GM21360 (cell line): ENCODE data around the gene DDX1.
"Not testable (repeated sequence)": the region's sequence is repeated elsewhere in the genome, so short reads cannot be mapped to it uniquely, and the experiment has no call there.

Source experiments
- ATAC-seq: cut with Tn5 transposase; IDR thresholded peaks from one replicate; pipeline ENCODE4 v1.9.1; 2021; ENCODE audit warnings: mild to moderate bottlenecking, moderate library complexity; ENCODE audit not compliant: unreplicated experiment

The DDX1 gene

DNA sequence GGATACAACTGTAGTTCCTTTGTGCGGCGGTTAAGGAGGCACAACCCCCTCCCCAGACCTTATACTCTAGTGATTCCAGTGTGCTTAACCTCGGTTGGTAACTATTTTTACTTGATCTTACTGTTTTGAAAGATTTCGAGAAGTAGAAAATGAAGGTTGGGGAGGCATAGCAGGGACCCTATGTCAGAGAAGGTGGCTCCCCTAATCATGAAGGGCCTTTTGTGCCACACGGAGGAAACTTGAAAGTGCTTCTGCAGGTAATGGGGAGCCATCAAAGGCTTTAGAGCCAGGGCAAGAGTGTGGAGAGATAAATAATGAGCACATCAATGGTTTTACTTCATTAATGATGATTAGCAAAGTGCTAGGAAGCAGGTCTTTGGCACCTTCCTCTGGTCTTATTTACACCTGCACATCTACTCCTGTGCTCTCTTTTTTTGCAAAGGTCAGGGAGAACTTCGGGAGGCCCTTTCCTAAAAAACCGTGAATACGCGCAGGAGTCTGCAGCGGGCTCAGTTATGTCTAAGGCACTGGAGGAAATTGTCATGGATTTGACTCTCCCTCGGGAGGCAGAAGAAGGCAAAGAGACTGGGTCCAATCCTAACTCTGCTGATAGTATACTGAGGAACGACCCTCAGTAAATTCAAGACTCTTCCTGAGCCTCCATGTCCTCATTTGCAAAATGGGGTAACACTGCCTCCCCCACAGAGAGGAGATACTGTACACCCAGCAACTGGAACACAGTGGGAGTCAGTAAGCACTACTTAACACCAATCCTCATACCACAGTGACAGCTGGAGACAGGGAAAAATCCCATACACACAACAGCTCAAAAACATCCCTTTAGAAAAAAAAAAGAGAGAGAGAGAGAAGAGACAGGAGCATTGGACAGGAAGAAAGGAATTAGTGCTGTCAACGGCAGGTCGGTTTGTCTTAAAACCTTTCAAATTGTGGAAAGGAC is 81.6 kb downstream of the DDX1 start:
- no peak for ATAC-seq

DNA sequence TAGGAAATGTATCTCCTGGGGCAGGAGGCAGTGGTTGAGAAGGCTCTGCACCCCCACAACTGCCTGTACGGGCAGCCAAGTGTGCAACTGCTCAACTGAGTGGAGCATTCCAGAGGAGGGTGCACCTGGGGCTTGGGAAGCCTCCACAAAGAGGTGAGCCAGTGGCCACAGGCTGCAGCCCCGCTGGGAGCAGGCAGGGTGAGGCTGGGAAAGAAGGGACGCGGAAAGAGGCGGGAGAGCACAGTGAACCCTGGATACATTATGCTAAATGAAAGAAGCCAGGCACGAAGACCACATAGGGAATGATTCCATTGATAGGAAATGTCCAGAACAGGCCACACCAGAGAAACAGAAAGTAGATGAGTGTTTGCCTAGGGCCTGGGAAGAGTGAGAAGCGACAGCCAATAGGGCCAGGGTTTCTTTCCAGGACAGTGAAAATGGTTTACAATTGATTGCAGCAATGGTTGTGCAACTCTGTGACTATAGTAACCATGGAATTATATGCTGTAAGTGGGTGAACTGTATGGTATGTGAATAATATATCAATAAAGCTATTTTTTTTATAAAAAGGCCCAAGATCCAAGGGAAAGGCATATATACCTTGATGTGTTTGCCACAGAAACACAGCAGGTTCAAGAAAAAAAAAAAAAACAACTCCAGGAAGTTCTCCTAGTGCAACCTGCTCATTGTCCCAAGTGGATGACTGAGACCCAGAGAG is 82.4 kb downstream of the DDX1 start:
- ATAC-seq = no peak

DNA sequence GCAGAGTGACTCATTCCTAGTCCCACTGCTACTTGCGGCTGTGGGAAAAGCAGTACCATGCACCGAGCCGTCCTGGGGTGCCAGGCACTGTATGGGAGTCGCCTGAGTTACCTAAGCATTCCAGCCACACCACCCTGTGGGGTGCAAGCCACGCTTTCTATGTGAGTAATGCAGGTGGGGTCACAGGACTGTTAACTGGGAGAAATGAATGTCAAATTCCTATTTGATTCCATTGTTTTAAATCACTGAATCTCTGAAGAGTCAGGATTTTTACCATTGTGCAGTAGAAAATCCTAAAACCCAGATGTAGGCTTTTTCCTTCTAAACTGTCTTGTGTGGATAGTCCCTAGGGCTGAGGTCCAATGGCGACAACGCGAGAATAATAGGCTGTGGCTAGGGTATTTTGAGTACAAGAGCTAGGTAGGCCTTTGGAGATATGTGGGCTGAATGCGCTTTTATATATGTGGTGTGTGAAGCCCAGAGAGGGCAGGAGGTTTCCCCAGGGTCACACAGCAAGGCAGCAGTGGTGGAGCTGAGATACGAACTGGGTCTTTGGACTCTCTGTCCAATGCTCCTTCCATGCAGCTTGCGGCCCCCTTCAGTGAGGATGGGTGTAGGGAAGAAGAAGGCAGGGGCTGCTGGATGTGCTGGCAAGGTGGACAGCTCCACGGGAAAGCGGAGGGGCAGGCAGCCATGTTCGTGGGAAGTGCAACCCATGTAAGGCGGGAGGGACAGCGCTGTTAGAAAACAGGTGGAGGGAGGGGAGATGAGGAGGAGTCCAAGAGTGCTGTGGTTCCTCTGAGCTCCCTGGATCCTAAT is 83.2 kb downstream of the DDX1 start:
- ATAC-seq = no peak

DNA sequence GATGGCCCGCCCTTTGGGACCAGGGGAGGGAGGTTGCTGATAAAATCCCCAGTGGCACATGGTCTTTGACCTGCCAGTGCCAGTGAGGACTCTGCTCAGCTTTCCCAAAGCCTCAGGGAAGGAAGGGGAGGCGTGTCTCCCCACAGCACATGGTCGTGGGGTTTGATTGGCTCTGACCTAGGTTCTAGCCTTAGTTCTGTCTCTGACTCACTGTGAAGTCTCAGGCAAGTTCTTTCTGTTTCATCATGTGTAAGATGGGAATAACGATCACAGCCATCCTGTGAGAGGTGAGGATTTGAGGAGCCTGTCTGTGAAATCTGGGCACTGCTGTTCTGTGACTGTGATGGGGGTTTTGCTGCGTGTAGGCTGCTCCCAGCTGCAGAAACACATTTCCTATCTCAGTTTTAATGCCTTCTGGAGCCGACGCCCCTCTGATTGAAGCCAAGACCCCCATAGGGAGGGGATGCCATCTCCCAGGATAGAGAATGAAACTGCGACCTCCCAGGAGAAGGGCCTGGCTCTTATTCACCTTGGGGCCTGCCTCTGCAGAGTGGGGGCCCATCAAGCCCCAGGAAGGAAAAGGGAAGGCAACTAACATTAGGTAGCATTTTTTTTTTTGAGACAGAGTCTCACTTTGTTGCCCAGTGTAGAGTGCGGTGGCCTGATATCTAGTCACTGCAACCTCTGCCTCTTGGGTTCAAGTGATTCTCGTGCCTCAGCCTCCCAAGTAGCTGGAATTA is 84.0 kb downstream of the DDX1 start:
- ATAC-seq = no peak

DNA sequence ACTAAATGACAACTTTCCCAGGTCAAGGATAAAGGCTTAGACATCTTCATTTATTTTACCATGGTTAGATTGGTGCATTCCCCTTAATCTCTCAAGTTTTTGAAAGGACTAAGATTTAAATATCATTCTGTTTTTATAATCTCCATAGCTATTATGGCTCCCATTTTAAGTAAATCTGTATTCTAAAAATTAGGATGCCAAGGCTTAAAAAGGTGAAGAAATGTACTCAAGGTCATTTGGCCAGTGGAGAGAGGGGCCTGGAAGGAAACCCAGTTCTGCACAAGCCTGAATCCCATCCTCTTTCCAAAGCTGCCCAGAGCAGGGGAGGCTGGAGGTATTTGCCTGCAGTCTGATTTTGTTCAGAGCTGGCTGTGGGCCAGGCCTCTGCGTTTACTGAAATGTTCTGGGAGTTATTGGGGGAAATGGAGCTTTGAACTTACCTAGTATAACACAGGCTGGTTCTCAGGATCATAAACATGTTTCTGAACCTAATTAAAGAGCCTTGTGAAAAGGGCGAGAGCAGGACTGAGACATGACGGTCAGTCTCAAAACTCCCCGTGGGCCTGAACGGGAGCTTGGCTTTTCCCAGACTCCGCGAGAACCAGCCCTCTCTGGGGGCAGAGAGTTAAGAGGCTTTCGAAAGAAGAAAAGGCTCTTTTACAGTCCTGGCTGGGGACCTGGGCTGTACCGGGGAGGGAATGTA is 85.6 kb downstream of the DDX1 start:
- ATAC-seq = no peak

DNA sequence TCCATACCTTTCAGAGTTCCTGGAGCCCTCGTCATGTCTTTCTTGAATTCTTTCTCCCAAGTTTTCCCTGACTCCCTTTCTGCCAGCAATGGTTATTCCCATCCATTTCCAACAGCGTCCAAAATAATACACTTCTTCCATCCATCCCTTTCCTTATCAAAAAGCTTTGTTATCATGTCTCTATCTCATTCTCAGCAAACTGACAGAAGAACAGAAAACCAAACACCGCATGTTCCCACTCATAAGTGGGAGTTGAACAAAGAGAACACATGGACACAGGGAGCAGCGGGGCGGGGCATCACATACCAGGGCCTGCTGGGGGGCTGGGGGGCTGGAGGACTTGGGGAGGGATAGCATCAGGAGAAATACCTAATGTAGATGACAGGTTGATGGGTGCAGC is 86.7 kb downstream of the DDX1 start:
- no peak for ATAC-seq

DNA sequence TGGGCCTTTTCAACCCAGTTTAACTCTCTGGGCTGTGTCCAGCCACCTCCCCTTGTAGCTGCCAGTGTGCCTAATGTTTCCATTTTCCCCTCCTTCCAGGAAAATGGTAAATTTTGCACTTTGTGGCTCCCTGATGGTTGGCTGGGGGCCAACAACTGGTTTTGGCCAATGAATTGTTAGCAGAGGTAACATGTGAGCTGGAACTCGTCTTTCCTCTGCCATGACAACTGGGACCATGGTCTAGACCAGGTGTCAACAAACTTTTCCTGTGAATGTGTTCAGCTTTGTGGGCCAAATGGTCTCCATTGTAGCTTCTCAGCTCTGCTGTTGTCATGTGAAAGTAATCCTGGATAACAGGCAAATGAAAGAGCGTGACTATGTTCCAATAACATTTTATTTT is 87.2 kb downstream of the DDX1 start:
- no peak for ATAC-seq

DNA sequence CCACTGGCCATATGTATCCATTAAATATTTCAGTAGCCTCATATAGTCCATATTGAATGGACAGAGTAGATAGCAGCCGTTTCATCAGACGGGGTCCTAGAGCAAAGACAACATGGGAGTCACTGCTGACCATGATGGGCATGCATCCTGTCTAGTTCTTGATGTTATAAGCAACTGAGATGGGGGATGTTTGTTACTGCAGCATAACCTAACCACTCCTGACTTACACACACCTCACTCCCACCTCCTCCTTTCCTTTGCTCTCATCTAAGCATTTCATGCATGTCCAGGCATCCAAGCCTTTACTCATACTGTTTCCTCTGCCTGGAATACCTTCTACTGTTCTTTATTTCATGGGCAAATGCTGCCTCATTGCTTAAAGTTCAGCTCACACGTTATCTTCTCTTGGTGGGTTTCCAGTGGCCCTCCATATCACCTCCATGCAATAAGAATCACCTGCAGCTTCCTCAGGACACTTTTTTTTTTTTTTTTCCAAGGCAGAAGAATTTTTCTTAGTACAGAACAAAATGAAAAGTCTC is 87.8 kb downstream of the DDX1 start:
- ATAC-seq = no peak

DNA sequence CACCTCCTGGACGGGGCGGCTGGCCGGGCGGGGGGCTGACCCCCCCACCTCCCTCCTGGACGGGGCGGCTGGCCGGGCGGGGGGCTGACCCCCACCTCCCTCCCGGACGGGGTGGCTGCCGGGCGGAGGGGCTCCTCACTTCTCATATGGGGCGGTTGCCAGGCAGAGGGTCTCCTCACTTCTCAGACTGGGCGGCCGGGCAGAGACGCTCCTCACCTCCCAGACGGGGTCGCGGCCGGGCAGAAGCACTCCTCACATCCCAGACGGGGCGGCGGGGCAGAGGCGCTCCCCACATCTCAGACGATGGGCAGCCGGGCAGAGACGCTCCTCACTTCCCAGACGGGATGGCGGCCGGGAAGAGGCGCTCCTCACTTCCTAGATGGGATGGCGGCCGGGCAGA is 88.5 kb downstream of the DDX1 start:
- not testable (repeated sequence) for ATAC-seq
